ENCODE measurements around the gene TENT5A. TPM values are rescaled to one million over a fixed set of nuclear protein-coding genes. Genes with fewer than 3 reads are reported as not detected.

Gene TENT5A
- total RNA-seq, 1 donor from 2014 or later = 26.6 TPM

DNA sequence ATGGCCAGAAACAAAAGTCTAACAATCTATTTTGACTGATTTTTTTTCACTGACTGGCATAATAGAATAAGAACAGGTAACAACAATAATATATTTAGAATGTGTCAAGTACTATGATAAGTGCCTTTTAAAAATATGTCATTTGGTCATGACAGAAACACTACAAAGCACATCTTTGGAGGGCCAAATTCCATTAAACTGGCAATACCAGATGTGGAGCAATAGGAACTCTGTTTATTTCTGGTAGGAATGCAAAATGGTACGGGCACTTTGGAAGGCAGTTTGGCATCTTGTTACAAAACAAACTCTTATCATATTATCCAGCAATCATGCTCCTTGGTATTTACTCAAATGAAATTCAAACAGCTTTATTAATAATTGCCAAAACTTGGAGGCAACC is 39.3 kb downstream of the TENT5A start:
- no peaks in the 10 kb centered on the region for H3K4me1 ChIP-seq
- H3K27ac ChIP-seq = no peak overlapping the region
- no peaks in the 10 kb centered on the region for H3K27me3 ChIP-seq (ENCODE audit: low read depth)
- TF ChIP-seq, protein P1, sequence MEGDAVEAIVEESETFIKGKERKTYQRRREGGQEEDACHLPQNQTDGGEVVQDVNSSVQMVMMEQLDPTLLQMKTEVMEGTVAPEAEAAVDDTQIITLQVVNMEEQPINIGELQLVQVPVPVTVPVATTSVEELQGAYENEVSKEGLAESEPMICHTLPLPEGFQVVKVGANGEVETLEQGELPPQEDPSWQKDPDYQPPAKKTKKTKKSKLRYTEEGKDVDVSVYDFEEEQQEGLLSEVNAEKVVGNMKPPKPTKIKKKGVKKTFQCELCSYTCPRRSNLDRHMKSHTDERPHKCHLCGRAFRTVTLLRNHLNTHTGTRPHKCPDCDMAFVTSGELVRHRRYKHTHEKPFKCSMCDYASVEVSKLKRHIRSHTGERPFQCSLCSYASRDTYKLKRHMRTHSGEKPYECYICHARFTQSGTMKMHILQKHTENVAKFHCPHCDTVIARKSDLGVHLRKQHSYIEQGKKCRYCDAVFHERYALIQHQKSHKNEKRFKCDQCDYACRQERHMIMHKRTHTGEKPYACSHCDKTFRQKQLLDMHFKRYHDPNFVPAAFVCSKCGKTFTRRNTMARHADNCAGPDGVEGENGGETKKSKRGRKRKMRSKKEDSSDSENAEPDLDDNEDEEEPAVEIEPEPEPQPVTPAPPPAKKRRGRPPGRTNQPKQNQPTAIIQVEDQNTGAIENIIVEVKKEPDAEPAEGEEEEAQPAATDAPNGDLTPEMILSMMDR (IDR thresholded peaks at IDR 0.05) = no peak
- no peaks in the 10 kb centered on the region for H3K36me3 ChIP-seq
- H3K9me3 ChIP-seq = no peaks in the 10 kb centered on the region
- DNase-seq (no peak), ATAC-seq (no peak)
- intact Hi-C loops (cut with DNase I) = no loop called here
- H3K4me3 ChIP-seq = no peak overlapping the region

DNA sequence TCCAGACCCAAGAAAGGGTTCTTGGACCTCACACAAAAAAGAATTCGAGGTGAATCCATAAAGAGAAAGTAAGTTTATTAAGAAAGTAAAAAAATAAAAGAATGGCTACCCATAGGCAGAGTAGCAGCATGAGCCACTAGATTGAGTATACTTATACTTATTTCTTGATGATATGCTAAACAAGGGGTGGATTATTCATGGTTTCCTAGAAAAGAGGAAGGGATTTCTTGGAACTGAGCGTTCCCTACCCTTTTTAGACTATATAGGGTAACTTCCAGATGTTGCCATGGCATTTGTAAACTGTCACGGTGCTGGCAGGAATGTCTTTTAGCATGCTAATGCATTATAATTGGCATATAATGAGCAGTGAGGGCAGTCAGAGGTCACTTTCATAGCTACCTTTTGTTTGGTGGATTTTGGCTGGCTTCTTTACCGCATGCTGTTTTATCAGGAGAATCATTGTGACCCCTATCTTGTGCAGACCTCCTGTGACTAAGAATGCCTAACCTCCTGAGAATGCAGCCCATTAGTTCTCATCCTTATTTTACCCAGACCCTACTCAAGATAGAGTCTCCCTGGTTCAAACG is 44.3 kb downstream of the TENT5A start:
- H3K4me3 ChIP-seq = no peak overlapping the region
- no peak overlapping the region for H3K27ac ChIP-seq
- TF ChIP-seq, protein P1 (IDR thresholded peaks at IDR 0.05) = no peak
- no peak for DNase-seq
- intact Hi-C loops (cut with DNase I) = no loop called here
- no peaks in the 10 kb centered on the region for H3K4me1 ChIP-seq
- H3K27me3 ChIP-seq (ENCODE audit: low read depth) = no peaks in the 10 kb centered on the region
- no peak for ATAC-seq
- no peaks in the 10 kb centered on the region for H3K9me3 ChIP-seq
- H3K36me3 ChIP-seq = no peaks in the 10 kb centered on the region

DNA sequence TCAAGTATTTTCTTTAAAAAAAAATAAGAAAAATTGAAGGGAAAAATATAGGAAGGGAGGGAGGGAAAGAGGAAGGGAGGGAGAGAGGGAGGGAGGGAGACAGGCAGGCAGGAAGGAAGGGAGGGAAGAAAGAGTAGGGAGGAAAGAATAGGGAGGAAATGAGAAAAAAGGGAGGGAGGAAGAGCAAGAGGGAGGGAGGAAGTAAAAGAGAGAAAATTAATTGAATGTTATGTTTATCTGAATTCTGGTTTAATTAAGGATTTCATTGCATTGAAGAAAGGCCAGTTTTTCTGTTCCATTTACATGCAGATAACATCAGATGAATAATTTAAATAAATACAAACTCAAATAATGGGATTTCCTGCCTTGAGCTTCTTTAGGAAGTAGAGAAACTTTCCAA is 47.8 kb downstream of the TENT5A start:
- H3K36me3 ChIP-seq = no peaks in the 10 kb centered on the region
- H3K27ac ChIP-seq = no peak overlapping the region
- DNase-seq (no peak), ATAC-seq (no peak)
- H3K9me3 ChIP-seq = no peaks in the 10 kb centered on the region
- no peaks in the 10 kb centered on the region for H3K27me3 ChIP-seq (ENCODE audit: low read depth)
- TF ChIP-seq, protein P1 (IDR thresholded peaks at IDR 0.05) = no peak
- no peaks in the 10 kb centered on the region for H3K4me1 ChIP-seq
- intact Hi-C loops (cut with DNase I) = no loop called here
- no peak overlapping the region for H3K4me3 ChIP-seq

DNA sequence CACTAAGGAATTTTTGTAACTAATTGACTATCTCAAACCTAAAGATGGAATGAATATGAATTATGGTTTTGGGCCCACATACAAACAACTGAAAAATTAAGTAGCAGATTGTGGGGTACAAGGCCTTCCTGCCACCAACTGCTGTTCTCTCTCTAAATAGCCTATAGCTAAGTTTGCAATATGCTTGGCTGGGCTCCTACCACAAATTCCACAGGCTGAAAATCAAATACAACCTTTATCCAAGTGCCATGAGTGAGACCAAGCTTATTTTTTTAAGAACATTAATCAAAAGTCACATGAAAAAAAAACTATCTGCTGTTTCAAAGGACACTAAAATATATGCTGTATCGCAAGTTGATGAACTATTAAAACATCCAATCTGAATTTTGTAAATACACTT is 52.1 kb downstream of the TENT5A start:
- Histone ChIP-seq H3K4me1 (no peaks in the 10 kb centered on the region), H3K27me3 (ENCODE audit: low read depth) (no peaks in the 10 kb centered on the region), H3K9me3 (no peaks in the 10 kb centered on the region), H3K36me3 (no peaks in the 10 kb centered on the region), H3K27ac (no peak overlapping the region), H3K4me3 (no peak overlapping the region)
- DNase-seq = no peak
- no peak for ATAC-seq
- intact Hi-C loops (cut with DNase I) = no loop called here
- TF ChIP-seq, protein P1 (IDR thresholded peaks at IDR 0.05) = no peak

DNA sequence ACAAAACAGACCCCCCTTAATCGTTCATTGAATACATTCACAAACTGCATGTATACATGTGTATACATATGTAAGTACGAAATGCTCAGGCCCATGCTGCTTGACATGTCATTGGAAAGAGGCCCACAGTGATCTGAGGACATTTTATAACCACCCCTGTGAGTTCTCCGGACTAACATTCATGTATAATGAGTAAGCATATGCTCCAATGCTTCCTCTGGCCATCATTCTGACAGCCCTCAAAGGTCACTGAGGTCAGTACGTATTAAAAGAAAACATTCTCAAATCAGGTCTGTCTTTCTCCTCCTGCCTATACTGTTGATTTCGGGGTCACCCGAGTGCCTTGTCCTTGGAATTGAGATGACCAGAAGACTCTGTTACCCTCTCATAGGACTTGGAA is 54.9 kb downstream of the TENT5A start:
- Histone ChIP-seq H3K36me3 (no peaks in the 10 kb centered on the region), H3K27me3 (ENCODE audit: low read depth) (no peaks in the 10 kb centered on the region), H3K9me3 (no peaks in the 10 kb centered on the region), H3K4me1 (no peaks in the 10 kb centered on the region), H3K4me3 (no peak overlapping the region), H3K27ac (no peak overlapping the region)
- intact Hi-C loops (cut with DNase I) = no loop called here
- DNase-seq = no peak
- no peak for ATAC-seq
- TF ChIP-seq, protein P1 (IDR thresholded peaks at IDR 0.05) = no peak

DNA sequence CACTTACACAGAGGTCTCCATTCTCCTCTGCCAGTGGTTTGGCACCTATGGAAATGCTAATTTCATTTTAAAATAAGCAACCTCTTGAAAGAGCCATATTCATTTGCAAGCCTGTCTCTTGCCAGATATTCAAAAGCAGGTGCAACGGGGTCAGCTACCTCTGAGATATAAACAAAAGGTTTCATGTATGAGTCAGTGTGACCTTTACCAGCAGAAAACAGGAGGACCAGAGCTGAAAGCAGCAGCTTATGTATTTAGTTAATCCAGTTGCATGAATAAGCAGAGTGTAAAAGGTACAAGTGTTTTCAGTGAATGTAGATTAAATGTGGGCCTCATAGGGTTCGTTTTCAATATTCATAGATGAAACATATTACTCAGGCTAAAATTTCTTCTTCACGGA is 56.0 kb downstream of the TENT5A start:
- intact Hi-C loops (cut with DNase I) = no loop called here
- Histone ChIP-seq H3K36me3 (no peaks in the 10 kb centered on the region), H3K27me3 (ENCODE audit: low read depth) (no peaks in the 10 kb centered on the region), H3K9me3 (no peaks in the 10 kb centered on the region), H3K4me3 (no peak overlapping the region), H3K4me1 (no peaks in the 10 kb centered on the region), H3K27ac (no peak overlapping the region)
- TF ChIP-seq, protein P1 (IDR thresholded peaks at IDR 0.05) = no peak
- ATAC-seq = no peak
- no peak for DNase-seq

All from lower lobe of right lung (tissue), 2 donors.